ENCODE results near the gene C4orf46.
"Not testable (repeated sequence)": the region's sequence is repeated elsewhere in the genome, so short reads cannot be mapped to it uniquely, and the experiment has no call there.

C4orf46 gene

DNA sequence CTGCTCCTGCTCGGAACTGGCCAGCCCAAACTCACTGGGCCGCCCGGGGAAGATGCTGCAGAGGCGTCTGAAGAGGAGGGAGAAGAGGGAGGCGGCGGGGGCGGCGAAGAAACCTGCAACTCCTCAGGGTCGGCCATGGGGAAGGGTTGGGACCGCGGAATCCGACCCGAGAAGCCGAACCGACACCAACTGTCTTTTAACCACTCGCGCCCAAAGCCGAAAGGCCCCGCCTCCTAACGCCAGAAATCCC lies at the start of gene C4orf46:
Gene C4orf46 (minus strand): TSS at position 223 of the 250 bp plus-strand sequence. CDS start 86 bp downstream, at position 137.
- DNase-seq (ENCODE audit: low spot score): no peak

DNA sequence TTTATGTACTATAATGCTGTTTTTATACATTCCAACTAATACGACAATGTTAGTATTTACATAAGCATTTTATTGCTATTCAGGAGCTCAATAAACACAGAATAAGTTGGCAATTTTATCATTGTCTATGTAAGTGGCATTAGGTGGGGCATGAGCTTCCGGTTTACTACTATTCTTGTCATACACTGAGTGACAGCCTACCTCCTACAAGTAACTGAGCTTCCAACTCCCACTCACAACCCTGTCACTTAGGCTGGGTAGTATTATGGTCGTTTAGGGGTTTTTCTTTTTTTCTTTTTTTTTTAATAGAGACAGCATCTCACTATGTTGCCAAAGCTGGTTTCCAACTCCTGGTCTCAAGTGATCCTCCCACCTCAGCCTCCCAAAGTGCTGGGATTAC lies 44.1 kb upstream of the C4orf46 start:
- DNase-seq (ENCODE audit: low spot score): no peak

- no peak for DNase-seq (ENCODE audit: low spot score)
These were observed 43.2 kb upstream of the C4orf46 start for GRCh38 chr4:158714937-158715336.

DNA sequence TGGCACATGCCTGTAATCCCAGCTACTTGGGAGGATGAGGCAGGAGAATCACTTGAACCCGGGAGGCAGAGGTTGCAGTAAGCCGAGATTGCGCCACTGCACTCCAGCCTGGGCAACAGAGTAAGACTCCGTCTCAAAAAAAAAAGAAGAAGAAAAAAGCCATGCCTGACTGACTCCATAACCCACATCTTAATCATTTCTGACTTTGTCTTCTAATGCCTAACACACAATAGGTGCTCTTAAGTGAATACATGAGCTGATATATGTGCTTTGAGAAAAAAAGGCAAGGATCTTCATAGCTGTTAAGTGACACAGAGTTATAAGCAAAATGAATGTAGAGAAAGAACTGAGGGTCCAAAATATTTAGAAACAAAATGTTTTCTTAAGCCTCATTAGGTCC lies 40.9 kb upstream of the C4orf46 start:
- not testable (repeated sequence) for DNase-seq (ENCODE audit: low spot score)

GRCh38 chr4:158710814-158711213 lies 39.1 kb upstream of the C4orf46 start:
- DNase-seq (ENCODE audit: low spot score): no peak

- DNase-seq (ENCODE audit: low spot score): no peak
These were observed 32.6 kb upstream of the C4orf46 start for GRCh38 chr4:158704274-158704673.

DNA sequence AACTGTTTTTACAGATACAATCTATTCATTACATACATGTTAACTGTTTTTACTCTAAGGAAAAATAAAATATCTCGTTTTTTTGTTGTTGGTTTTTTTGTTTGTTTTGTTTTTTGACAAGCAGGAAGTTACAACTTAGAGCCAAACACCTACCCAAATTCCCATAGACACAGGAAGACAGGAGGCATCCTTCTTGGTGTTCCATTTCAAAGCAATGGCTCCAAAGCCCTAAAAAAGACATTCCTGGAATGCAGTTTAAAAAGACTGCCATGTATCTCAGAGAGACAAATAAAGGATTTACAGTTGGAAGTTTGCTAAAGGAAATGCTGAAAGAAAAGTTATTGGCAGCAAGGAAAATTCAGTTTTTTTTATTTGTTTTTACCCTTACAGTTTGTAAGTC lies 17.1 kb upstream of the C4orf46 start:
- no peak for DNase-seq (ENCODE audit: low spot score)

DNA sequence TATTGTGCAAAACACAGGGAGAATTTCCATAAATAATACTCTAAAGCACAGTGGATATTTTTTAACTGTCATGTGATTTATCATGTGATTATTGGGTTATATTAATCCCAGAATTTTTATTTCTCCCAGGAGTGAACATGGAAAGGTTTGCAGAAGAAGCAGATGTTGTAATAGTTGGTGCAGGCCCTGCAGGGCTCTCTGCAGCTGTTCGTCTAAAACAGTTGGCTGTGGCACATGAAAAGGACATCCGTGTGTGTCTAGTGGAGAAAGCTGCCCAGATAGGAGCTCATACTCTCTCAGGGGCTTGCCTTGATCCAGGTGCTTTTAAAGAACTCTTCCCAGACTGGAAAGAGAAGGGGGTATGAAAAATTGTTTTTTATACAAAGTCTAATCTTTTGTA lies 10.4 kb upstream of the C4orf46 start:
- DNase-seq (ENCODE audit: low spot score): no peak

- DNase-seq (ENCODE audit: low spot score): no peak
These were observed 9.9 kb upstream of the C4orf46 start for GRCh38 chr4:158681629-158682028.

DNA sequence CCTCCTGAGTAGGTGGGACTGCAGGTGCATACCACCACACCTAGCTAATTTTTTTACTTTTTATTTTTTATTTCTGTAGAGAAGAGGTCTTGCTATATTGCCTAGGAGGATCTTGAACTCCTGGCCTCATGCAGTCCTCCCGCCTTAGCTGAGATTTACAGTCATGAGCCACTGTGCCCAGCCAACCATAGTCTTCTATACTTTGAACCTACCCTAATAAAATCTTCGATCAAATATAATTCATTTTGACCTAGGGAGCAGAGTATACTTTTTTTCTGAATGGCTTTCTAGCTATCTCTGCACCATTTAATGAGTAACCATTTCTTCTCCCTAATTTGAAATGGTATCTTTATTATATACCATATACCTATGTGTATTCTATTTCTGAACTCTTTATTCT lies 7.1 kb upstream of the C4orf46 start:
- DNase-seq (ENCODE audit: low spot score): no peak

GRCh38 chr4:158676076-158676475 lies 4.4 kb upstream of the C4orf46 start:
- no peak for DNase-seq (ENCODE audit: low spot score)

GRCh38 chr4:158673633-158674032 lies 1.9 kb upstream of the C4orf46 start:
- DNase-seq (ENCODE audit: low spot score): no peak

DNA sequence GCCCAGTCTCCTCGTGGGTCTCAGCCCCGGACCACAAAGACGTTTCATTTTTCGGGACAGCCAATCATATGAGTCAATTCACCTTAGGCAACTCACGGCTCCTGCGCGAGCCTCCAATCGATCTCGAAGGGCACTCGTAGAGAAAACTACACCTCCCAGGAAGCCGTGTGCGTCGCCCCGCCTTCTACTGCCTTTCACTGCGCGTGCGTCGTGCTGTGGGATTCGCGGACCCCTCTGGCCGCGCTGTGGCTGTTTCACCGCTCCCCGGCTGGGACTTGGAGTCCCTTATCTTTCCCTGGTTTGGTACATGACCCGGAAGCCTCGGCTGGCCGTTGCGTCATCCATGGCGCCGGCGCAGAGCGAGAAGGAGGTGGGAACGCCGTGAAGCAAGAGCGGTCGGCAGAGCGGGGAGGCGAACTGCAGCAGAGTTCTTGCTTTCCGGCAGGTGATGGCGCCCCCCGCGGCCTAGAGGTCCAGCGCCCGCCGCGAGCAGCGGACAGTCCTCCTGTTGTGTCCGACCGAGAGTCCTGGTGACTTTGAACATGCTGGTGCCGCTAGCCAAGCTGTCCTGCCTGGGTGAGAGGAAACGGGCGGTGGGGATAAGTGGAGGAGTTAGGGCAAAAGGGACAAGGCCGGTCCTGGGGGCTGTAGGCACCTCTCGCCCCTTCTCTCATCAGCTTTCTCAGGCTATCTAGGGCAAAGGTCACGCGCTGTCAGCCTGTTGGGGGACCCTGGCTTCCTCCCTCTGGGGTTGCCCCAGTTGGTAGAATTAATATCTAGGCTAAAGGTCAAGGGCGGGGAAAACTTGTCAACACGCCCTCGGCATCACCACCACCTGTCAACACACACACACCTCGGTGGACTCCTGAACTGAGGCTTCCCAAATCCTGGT lies 474 bp upstream of the C4orf46 start, which contains the start of gene ETFDH:
Gene ETFDH (plus strand): TSS at position 382 of the 892 bp plus-strand sequence. CDS start 161 bp downstream, at position 543.
- DNase-seq (ENCODE audit: low spot score): peak; percentile 82

- DNase-seq (ENCODE audit: low spot score): peak; percentile 25
These were observed 567 bp downstream of the C4orf46 start for GRCh38 chr4:158670975-158671664.

DNA sequence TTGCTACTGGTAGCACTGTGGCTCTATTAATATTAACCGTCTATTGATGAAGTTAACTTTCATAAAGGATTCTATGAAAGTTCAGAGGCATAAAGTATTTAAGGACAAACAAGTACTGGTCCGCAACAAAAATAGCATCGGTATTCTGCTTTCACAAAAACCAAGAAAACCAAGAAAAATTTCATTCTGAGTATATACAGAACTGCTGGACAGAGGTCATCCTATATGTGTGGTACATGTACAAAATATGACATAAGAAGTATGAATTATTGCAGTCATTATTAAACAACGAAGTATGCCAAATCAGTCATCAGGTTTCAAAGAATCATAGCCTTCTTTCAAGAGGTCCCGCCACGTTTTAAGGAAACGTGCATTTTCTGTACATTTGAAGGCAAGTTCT lies 2.4 kb downstream of the C4orf46 start:
- no peak for DNase-seq (ENCODE audit: low spot score)

DNA sequence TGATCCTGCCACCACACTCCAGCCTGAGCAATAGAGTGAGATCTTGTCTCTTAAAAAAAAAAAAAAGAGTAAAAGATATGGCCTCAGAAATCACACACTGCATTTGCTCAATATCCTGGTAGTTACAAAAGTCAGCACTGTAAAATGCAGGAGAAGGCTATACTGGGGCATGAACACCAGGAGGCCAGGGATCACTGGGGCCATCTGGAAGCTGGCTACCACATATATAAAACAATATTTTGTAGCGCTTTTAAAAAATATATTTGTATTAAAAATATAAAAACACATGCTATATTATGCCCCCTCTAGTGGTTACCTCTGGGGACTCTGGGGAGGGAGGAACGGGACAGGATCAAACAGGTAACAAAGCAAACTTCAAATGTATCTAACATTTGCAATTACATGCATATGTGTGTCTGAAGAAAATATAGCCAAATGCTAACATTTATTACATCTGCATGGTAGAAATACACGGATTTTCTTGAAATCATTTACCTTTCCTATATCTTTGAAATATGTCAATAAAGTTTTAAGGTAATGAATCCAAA lies 4.0 kb downstream of the C4orf46 start:
- peak; percentile 49 for DNase-seq (ENCODE audit: low spot score)

GRCh38 chr4:158666892-158667291 lies 4.8 kb downstream of the C4orf46 start:
- no peak for DNase-seq (ENCODE audit: low spot score)

DNA sequence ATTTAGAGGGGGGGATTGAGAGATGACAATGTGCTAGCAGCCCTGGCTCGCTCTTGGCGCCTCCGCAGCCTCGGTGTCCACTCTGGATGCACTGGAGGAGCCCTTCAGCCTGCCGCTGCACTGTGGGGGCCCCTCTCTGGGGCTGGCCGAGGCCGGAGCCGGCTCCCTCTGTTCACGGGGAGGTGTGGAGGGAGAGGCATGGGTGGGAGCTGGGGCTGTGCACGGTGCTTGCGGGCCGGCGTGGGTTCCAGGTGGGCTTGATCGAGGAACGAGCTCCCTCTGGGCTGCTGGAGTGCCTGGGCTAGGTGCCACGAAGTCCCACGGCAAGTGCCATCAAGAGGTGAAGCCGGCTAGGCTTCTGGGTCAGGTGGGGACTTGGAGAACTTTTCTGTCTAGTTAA lies 6.9 kb downstream of the C4orf46 start:
- DNase-seq (ENCODE audit: low spot score): no peak

DNA sequence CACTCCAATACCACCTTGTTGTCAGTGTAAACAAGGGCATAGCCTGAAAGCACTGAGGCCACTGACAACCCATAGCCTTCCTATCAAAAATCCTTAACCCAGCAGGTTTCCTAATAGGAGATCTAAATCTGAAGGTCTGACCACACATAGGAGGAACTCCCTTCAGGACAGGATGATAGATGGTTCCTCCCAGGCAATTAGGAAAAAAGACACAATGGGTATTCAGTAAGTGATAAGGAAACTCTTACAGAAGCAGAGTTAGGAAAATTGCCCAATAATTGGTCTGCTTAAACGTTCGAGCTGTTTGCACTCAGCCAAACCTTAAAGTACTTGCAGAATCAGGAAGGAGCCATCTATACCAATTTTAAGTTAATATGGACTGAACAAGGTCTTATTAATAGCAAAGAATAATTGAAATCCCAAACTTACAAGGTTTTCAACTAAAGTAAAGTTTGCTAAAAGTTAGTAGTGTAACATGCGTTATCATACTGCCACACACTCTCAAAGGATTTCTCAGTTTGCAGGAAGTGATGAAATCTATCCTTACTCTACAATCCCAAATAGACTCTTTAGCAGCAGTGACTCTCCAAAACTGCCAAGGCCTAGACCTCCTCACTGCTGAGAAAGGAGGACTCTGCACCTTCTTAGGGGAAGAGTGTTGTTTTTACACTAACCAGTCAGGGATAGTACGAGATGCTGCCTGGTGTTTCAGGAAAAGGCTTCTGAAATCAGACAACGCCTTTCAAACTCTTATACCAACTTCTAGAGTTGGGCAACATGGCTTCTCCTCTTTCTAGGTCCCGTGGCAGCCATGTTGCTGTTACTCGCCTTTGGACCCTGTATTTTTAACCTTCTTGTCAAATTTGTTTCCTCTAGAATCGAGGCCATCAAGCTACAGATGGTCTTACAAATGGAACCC lies 7.7 kb downstream of the C4orf46 start:
- DNase-seq (ENCODE audit: low spot score): not testable (repeated sequence)

DNA sequence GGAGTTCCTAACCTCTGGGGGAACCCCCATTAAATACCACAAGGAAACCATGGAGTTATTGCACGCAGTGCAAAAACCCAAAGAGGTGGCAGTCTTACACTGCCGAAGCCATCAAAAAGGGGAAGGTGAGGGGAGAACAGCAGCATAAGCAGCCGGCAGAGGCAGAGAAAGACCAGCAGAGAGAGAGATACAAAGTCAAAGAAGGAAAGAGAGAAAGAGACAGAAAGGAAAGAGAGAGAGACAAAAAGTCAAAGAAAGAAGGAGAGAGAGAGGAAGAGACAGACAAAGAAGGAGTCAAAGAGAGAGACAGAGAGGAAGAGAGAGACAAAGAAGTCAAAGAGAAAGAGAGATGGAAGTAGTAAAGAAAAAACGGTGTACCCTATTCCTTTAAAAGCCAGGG lies 8.4 kb downstream of the C4orf46 start:
- DNase-seq (ENCODE audit: low spot score): not testable (repeated sequence)

DNA sequence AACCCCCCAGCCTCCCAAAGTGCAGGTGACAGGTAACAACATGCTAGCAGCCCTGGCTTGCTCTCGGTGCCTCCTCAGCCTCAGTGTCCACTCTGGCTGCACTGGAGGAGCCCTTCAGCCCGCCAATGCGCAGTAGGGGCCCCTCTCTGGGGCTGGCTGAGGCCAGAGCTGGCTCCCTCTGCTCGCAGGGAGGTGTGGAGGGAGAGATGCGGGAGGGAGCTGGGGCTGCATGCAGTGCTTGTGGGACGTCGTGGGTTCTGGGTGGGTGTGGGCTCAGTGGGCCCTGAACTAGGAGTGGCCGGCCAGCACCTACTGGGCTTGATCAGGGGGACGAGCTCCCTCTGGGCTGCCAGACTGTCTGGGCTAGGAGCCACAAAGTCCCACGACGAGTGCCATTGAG lies 14.4 kb downstream of the C4orf46 start:
- DNase-seq (ENCODE audit: low spot score): no peak

DNA sequence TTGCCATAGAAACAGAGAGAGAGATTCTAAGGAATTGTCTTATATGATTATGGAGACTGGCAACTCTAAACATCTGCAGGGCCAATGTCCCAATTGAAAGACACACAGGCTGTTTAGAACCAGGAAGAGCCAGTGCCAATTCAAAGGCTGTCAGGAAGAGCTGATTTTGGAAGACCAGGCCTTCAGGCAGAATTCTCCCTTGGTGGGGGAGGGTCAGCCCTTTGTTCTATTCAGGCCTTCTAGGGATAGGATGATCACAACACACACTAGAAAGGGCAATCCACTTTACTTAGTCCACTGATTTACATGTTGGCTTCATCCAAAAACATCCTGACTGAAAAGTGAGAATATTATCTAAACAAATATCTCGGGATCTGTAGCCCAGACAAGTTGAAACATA lies 15.2 kb downstream of the C4orf46 start:
- DNase-seq (ENCODE audit: low spot score): no peak

Data from HuH-7.5 (cell line).